ENCODE measurements around the gene MAPK8. TPM values are rescaled to one million over a fixed set of nuclear protein-coding genes. Genes with fewer than 3 reads are reported as not detected.
"Not testable (repeated sequence)": the region's sequence is repeated elsewhere in the genome, so short reads cannot be mapped to it uniquely, and the experiment has no call there.

The MAPK8 gene
- polyA plus RNA-seq (ENCODE audit: insufficient read length) = 81.9 TPM
- long read RNA-seq, donor 1, full-length matches to known transcripts = 3 of 28 reads
- long read RNA-seq, donor 1, partial matches to known transcripts = 25 of 28 reads
- long read RNA-seq, donor 1, other reads (novel, unspliced or antisense) = 0 of 28 reads
- long read RNA-seq, donor 2, partial matches to known transcripts = 0 of 2 reads
- long read RNA-seq, donor 2, other reads (novel, unspliced or antisense) = 0 of 2 reads
- long read RNA-seq, donor 3, partial matches to known transcripts = 0 of 1 reads
- long read RNA-seq, donor 3, other reads (novel, unspliced or antisense) = 0 of 1 reads
- long read RNA-seq, donor 4, partial matches to known transcripts = 0 of 1 reads
- long read RNA-seq, donor 4, other reads (novel, unspliced or antisense) = 0 of 1 reads
- long read RNA-seq, donor 5, full-length matches to known transcripts = 1 of 38 reads
- long read RNA-seq, donor 5, partial matches to known transcripts = 37 of 38 reads
- long read RNA-seq, donor 5, other reads (novel, unspliced or antisense) = 0 of 38 reads
- long read RNA-seq, donor 6, full-length matches to known transcripts = 1 of 1 reads
- long read RNA-seq, donor 6, partial matches to known transcripts = 0 of 1 reads
- long read RNA-seq, donor 6, other reads (novel, unspliced or antisense) = 0 of 1 reads
- long read RNA-seq, donor 7, full-length matches to known transcripts = 4 of 4 reads
- long read RNA-seq, donor 7, partial matches to known transcripts = 0 of 4 reads
- long read RNA-seq, donor 7, other reads (novel, unspliced or antisense) = 0 of 4 reads
- long read RNA-seq, donor 8, partial matches to known transcripts = 9 of 11 reads
- long read RNA-seq, donor 8, other reads (novel, unspliced or antisense) = 0 of 11 reads

DNA sequence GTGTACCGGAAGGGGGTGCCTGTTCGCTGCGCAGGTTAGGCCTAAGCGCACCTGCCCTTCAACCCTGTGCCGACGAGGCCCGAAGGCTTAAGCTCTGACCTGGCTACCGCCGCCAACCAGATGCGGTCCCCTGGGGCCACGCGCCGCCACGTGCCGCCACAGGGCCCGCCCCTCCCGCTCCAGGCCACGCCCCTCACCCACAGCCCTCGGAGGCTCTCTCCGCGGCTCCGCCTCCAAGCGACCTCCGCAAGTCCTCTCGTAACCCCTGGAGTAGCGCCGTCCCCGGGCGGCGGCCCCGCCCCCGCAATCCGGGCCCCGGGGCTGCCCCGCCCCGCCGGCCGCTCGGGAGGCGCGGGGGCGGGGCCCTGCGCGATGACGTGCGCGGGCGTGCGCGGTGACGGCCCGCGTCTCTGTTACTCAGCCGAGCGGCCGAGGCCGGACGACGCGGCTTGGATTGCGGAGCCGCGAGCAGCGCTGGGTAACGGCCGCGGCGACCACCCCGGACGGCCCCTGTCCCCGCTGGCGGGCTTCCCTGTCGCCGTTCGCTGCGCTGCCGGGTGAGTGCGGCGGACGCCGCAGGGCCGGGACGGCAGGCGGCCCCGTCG, at the start of gene MAPK8:
TSS of gene MAPK8 (plus strand) at position 413 of the 605 bp plus-strand sequence. CDS start 94,984 bp downstream, outside the sequence.
- DNase-seq = peak; percentile 85

DNA sequence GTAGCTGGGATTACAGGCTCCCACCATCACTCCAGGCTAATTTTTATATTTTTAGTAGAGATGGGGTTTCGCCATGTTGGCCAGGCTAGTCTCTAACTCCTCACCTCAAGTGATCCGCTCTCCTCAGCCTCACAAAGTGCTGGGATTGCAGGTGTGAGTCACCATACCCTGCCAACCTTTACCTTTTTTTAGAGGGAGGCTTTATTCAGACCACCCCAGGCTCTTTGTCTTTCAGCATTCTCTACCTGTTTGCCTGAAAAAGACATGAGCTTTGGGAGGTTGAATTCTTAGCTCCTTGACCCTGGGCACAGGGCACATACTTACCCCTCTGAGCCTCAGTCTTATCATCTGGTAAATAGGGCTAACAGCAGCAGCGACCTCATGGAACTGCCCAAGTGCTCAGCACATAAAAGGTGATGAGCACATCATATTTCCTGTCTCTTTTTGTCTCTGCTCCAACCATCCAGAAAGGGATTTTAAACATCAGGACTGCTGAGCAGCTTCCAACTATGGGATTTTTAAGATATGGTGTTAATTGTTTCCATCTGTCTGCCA, 49.0 kb upstream of the MAPK8 start:
- no peak for DNase-seq

DNA sequence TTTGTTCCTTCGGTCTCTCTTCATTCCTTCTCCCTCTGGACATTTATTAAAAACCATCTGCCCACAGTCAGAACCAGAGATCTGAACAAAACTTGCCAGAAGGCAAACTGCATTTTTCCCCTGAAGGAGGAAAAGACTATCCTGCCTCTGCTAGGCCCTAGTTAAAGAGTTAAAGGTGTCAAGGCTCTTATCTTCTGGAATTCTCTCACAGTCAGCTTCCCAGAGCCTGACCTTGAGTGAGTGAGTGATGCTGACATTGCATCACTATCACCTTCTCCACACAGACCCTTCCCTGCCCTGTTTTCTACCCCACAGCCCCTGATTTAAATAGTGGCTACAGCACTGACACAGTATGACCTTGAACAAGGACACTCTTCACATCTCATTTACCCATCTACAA, 48.4 kb upstream of the MAPK8 start:
- DNase-seq = no peak

DNA sequence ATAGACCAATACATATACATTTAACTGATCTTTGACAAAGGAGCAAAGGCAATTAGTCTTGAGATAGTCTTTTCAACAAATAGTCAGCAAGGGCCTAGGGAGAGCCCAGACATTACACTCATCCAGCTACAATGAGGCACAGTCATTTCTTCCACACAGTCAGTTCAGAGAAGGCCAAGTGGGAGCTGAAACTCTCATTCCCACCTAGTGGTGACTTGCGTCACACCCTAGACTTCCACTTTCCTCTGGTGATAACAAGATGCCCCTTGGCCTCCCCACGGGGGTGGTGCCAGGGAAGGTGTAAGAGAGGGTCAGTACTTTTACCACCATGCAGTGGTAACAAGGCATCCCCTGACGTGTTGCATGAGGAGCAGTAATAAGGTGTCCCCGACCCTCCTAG, 39.9 kb upstream of the MAPK8 start:
- DNase-seq = no peak

DNA sequence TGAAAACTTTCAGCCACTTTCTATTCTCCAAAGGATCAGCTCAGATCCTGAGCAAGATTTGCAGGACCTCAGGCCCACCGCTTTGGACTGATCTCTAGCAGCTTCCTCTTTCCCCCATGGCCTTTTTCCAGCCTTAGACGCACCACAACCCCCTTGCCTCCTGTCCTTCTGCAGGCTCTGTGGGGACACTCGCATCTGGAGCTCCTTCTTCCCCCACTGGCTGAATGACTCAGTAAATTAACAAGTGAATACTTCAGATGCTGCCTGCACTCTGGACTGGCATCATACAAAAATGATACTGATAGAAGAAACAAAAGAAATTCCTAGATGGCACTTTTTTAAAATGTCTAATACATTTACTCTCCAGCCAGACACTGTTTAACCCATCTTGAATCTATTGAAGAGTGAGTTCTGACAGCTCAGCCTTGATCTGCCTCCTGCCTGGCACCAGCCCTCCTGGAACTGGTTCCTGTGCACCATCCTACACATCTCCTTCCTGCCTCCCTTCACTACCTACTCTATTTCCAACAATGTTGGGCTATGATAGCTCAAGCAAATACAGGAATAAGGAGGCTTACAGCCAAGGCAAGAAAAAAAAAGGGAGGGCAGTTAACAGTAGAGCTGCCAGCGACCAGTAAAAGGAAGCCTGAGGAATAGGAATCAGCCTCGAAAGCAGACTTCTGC, 35.3 kb upstream of the MAPK8 start:
- no peak for DNase-seq

DNA sequence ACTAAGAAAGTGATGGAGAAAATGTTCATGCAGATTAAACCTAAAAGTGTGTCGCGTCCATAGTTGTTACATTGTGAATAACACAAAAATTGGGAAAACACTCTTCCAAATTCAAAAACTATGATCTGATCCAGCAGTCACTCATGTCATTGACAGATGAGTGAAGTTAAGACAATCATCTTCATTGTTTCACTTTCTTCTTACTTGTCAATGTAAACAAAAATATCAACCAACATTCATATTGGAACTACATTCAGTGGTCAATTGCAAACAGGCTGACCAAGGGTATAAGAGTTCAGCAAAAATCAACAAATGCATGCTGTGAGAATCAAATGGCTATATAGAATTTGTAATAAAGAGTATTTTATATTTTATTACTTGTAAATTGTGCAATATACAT, 33.8 kb upstream of the MAPK8 start:
- no peak for DNase-seq

DNA sequence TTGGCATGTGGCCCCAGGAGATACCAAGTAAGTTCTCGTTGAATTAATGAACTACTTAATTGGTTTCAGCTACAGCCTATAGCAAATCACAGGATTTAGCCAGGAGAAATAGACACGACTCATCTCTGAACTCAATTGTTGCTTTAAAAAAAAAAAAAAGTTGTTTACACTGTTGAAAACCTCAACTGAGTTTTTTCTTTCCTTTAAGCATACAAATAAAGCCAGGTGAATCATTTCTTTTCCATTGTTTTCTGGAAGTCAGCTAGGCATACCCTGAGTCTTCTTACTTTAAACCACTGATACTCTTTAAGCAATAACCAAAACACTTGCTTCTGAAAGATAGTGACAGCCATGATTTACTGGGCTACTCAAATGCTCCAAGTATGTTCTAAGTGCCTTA, 32.7 kb upstream of the MAPK8 start:
- no peak for DNase-seq

DNA sequence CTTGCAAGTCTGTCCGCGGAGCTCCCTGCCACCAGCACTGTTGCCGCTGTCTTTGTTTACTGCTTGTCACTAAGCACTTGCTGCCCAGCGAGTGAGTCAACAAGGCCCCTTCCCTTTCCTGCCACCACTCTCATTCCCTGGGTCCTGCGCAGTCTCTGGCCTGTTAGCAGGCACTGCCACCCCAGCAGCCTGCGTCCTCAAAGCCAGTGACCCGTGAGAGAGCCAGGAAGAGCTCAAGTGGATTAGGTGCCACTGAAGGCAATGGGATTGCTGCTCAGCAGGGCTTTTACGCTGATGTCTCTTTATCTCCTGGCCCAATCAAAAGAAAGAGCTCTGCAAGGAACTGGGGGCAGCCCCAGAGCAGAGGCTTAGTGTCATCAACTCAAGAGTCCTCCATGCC, 31.8 kb upstream of the MAPK8 start, which contains the start of gene FRMPD2:
TSS of gene FRMPD2 (minus strand) at position 61 of the 400 bp plus-strand sequence. CDS start 129 bp downstream, outside the sequence.
- no peak for DNase-seq

DNA sequence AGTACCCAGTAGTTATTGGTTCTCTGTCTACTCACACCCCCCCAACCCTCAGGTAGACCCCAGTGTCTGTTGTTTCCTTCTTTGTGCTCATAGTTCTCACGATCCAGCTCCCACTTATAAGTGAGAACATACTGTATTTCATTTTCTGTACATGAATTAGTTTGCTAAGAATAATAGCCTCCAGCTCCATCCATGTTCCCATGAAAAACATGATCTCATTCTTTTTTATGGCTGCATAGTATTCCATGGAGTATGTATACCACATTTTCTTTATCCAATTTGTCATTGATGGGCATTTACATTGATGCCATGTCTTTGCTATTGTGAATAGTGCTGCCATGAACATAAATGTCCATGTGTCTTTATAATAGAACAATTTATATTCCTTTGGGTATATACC, 29.4 kb upstream of the MAPK8 start:
- DNase-seq = no peak

DNA sequence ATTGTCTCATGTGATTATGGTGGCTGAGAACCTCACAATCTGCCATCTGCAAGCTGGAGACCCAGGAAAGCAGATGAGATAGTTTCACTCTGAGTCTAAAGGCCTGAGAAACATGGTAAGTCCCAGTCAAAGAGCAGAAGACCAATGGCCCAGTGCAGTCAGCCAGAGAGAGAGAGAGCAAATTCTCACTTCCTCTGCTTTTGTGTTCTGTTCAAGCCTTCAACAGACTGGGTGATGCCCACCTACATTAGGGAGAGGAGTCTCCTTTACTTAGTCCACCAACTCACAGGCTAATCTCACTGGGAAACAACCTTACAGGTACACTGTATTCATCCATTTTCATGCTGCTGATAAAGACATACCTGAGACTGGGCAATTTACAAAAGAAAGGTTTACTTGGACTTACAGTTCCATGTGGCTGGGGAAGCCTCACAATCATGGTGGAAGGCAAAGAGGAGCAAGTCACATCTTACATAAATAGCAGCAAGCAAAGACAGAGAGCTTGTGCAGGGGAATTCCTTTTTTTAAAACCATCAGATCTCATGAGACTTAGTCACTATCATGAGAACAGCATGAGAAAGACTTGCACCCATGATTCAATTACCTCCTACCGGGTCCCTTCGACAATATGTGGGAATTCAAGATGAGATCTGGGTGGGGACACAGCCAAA, 27.3 kb upstream of the MAPK8 start:
- no peak for DNase-seq

DNA sequence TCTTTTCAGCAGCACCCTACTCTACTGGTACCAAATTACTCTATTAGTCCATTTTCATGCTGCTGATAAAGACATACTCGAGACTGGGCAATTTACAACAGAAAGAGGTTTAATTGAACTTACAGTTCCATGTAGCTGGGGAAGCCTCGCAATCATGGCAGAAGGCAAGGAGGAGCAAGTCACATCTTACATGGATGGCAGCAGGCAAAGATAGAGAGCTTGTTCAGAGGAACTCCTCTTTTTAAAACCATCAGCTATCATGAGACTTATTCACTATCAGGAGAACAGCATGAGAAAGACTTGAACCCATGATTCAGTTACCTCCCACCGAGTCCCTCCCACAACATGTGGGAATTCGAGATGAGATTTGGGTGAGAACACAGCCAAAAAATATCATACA, 24.8 kb upstream of the MAPK8 start:
- DNase-seq = not testable (repeated sequence)

DNA sequence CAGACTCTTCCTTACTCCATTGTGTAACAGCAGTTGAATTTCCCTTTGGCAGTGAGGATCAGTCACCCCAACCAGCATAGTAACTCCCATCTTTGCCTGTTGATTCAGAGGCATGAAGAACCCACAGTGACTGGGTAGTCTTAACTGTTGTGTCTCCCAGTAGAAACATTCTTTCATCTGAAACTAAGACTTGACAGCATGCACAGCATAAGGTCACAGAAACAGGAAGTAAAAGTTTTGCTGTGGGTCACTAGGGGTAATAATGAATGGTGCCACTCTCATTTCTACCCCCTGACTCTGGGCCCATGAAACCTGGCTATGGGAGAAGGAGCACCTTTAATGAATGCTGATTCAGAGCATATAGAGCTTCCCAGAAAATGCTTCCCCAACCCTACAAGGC, 23.6 kb upstream of the MAPK8 start:
- DNase-seq = no peak

DNA sequence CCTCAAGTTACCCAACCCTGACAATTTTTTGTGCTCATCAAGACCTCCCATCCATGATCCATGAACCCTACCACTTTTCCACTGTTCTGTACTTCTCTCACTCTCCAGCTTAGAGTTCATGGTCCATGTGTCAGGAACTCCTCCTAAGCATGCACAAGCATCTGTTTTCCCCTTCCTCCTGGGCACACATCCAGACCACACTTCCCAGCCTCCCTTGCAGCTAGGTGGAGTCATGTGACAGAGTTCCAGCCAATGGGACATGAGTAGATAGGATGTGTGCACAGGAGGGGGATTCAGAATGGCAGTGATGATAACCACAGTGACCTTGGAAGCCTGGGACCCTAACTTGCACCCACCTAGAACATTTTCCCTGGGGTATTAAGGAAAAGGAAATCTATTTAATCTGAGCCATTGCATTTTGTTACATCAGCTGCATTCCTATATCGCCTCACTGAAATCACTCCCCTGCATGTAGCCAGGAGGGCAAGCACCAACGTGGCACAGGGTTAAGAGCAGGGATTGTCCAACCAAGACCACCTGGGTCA, 22.4 kb upstream of the MAPK8 start:
- no peak for DNase-seq

DNA sequence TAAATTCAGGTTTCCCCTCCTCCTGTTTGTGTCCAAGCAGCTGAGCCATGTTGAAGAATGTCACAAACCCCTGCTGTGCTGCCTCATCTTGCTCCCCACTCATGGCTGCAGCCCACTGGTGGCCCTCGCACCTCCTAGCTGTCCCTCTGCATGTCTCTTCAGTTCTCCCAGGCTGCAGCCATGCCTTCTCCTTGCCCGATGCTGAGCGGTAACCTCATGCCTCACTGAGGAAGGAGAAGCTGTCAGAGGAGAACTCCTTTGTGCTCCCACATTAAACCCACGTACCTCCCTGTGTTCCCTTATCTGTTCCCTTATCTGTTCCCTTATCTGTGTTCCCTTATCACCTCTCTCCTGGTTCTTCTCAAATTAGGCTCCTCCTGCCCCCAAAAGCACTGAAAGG, 21.7 kb upstream of the MAPK8 start:
- DNase-seq = no peak

DNA sequence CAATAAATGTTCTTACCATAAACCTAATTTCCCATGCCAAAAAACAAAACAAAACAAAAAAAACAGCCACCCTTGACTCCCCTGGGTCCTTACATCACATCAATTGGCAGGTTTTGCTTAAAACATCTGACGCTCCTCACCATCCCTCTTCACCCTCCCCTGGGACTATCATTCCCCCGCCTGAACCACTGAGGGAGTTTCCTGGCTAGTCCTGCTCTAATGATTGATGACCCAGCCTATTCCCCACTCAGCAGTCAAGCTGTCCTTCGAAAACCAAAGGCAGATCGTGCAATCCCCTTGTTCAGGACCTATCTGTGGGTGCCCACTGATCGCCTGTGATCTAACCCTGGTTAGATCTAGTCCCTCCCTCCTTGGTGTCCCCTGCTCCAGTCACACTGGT, 20.8 kb upstream of the MAPK8 start:
- DNase-seq = no peak

DNA sequence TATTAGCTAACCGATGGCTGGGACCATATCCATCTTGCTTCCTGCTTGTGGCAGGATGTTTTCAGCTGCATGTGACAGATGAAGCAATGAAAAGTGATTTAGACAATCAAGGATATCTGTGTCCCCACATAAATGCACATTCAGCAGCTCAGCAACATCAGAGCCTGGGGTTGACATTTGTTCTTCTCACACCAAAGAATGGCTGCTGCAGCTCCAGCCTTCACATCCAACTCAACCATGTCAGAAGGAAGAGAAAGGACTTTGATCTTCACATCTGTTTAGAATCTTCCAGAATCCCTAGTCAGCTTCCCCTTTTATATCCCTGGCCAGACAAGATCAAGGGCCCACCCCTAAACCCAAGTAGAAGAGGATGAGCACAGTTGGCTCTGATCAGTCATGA, 20.1 kb upstream of the MAPK8 start:
- DNase-seq = no peak

DNA sequence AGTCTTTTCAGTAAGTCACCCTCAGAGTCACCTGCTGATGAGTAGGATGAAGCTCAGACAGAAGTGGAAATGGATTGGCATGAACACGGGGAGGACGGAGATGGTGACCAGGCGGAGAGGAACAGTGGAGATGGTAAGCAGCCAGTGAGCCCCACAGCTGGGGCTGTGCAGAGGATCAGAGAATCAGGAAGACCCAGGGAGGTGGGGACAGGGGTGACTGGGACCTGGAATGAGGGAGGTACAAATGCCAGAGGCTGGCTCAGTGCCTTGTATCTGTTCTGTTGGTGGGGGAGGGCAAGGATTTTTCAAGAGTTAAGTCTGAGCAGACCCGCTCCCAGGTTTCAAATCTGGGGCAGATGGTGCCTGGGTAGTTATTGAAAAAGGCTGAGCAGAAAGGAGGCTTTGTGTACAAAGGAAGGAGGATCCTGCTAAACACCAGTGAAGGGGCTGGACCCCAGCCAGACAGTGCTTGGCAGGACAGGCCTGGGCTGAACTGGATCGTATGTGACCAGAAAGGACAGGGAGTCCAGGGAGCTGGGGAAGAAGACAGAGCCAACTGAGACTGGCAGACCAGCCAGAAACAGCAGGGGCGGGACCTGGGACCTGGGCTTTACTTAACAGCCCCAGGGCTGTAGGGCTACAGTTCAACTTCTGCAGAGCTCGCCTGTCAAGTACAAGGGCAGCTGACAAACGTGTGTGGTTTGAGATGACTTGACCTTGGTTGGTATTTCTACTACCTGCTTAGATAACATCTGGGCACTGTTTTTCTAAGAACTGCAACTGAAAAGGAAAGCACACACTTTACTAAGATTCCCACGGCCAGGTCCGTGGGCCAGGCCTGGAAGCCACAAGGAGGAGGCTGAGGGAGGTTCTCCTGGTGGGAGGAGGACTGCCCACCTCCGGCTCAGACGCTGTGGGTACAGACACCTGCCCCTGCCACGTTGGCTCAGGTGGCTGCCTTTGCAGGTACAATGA, 18.8 kb upstream of the MAPK8 start:
- no peak for DNase-seq

DNA sequence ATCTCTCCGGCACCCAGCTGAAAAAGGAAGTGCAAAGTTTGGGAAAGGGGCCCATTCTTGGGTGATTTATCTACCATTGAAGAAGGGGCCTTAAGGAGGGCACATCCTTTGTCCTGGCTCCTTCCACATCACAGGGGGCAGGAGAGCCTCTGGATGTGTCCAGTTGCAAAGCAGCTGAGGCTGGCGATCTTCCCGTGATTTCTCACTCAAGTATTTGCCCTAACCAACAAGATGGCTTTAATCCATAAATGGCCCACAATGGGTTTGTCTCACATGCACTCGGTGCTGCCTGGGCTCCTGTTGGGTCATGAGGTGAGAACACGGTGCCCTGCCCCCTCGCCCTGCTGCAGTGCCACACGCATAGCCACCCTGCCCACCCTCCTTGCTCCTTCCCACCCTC, 17.8 kb upstream of the MAPK8 start:
- no peak for DNase-seq

DNA sequence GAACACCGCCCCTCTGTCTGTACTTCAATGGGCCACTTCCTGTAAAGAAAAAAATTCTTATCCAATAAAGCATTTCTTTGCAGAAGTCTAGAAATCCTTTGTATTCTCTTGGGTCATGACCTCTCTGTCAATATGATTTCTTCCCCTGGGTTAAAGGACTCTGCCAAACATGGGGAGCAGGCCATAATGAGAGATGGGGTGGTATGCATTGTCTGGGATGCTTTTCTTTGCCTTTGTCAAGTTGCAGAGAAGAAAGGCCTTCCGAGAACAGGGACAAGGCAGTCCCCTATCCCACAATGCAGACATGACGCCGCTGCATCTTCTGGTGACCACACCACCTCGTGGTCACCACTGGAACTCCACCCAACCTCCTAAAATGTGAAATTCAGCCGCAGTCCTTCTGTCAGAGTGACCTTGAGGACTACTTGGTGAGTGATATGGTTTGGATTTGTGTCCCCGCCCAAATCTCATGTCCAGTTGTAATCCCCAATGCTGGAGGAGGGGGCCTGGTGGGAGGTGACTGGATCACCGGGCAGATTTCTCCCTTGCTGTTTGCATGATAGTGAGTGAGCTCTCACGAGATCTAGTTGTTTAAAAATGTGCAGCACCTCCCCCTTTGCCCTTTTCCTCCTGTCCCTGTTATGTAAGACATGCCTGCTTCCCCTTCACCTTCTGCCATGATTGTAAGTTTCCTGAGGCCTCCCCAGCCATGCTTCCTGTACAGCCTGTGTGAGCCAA, 16.8 kb upstream of the MAPK8 start:
- peak; percentile 41 for DNase-seq
